GM19023 (cell line): ENCODE data around the gene RTEL1.
"Not testable (repeated sequence)": the region's sequence is repeated elsewhere in the genome, so short reads cannot be mapped to it uniquely, and the experiment has no call there.

Experiments used
- ATAC-seq: cut with Tn5 transposase; IDR thresholded peaks from one replicate; pipeline ENCODE4 v1.9.1; 2021; ENCODE audit warnings: mild to moderate bottlenecking, moderate library complexity; ENCODE audit not compliant: unreplicated experiment

RTEL1 gene

GRCh38 chr20:63709149-63709527 is 51.0 kb downstream of the RTEL1 start:
- ATAC-seq = no peak

- no peak for ATAC-seq
Measured at GRCh38 chr20:63711085-63711645, 53.1 kb downstream of the RTEL1 start.

GRCh38 chr20:63712191-63712590 is 54.1 kb downstream of the RTEL1 start:
- ATAC-seq = no peak

GRCh38 chr20:63714858-63715257 is 56.7 kb downstream of the RTEL1 start:
- no peak for ATAC-seq

- no peak for ATAC-seq
Measured at GRCh38 chr20:63718996-63719395, 60.9 kb downstream of the RTEL1 start.

- not testable (repeated sequence) for ATAC-seq
Measured at GRCh38 chr20:63722967-63723622, 65.0 kb downstream of the RTEL1 start.

GRCh38 chr20:63730189-63730733 is 72.1 kb downstream of the RTEL1 start:
- ATAC-seq = not testable (repeated sequence)

- no peak for ATAC-seq
Measured at GRCh38 chr20:63731410-63731809, 73.3 kb downstream of the RTEL1 start.

GRCh38 chr20:63732118-63733095 is 74.3 kb downstream of the RTEL1 start:
- no peak for ATAC-seq

- no peak for ATAC-seq
Measured at GRCh38 chr20:63733117-63733516, 75.0 kb downstream of the RTEL1 start.

- ATAC-seq = no peak
Measured at GRCh38 chr20:63733579-63734081, 75.5 kb downstream of the RTEL1 start.

GRCh38 chr20:63734111-63734945 is 76.2 kb downstream of the RTEL1 start:
- no peak for ATAC-seq

GRCh38 chr20:63734946-63735858 is 77.1 kb downstream of the RTEL1 start:
- no peak for ATAC-seq

GRCh38 chr20:63735859-63736718 is 78.0 kb downstream of the RTEL1 start, which contains the start of gene LIME1:
Gene LIME1, plus strand, starts transcription at chr20:63736664. Its CDS starts 886 bp downstream, at chr20:63737550.
- no peak for ATAC-seq

- ATAC-seq = no peak
Measured at GRCh38 chr20:63736893-63737694, 79.0 kb downstream of the RTEL1 start.

GRCh38 chr20:63737695-63737944 is 79.5 kb downstream of the RTEL1 start:
- no peak for ATAC-seq

- ATAC-seq = no peak
Measured at GRCh38 chr20:63737945-63738686, 80.0 kb downstream of the RTEL1 start.
